HG03025 (cell line): ENCODE measurements around the gene TEX54.
"Not testable (repeated sequence)": the region's sequence is repeated elsewhere in the genome, so short reads cannot be mapped to it uniquely, and the experiment has no call there.

Experiments
- ATAC-seq: cut with Tn5 transposase; IDR thresholded peaks from one replicate; pipeline ENCODE4 v1.9.1; 2021; ENCODE audit warnings: mild to moderate bottlenecking, moderate library complexity; ENCODE audit not compliant: unreplicated experiment, low FRiP score

TEX54 gene

GRCh38 chr11:62855571-62856332 is 23.1 kb upstream of the TEX54 start:
- ATAC-seq = peak; percentile 89

- no peak for ATAC-seq
Observed at GRCh38 chr11:62854825-62855570, 22.4 kb upstream of the TEX54 start.

GRCh38 chr11:62854013-62854824 is 21.6 kb upstream of the TEX54 start:
- ATAC-seq = no peak

GRCh38 chr11:62853279-62853965 is 20.8 kb upstream of the TEX54 start:
- ATAC-seq = no peak

GRCh38 chr11:62852523-62853188 is 20.0 kb upstream of the TEX54 start:
- no peak for ATAC-seq

GRCh38 chr11:62851807-62852522 is 19.3 kb upstream of the TEX54 start:
- ATAC-seq = no peak

- no peak for ATAC-seq
Observed at GRCh38 chr11:62850911-62851806, 18.5 kb upstream of the TEX54 start.

- no peak for ATAC-seq
Observed at GRCh38 chr11:62847767-62848314, 15.2 kb upstream of the TEX54 start.

- no peak for ATAC-seq
Observed at GRCh38 chr11:62846177-62846576, 13.5 kb upstream of the TEX54 start.

GRCh38 chr11:62844154-62844553 is 11.5 kb upstream of the TEX54 start:
- ATAC-seq = no peak

GRCh38 chr11:62843466-62843865 is 10.8 kb upstream of the TEX54 start:
- ATAC-seq = no peak

- not testable (repeated sequence) for ATAC-seq
Observed at GRCh38 chr11:62842891-62843290, 10.2 kb upstream of the TEX54 start.

GRCh38 chr11:62842171-62842741 is 9.6 kb upstream of the TEX54 start:
- ATAC-seq = no peak

- peak; percentile 37 for ATAC-seq
Observed at GRCh38 chr11:62841361-62842170, 8.9 kb upstream of the TEX54 start.

- ATAC-seq = peak; percentile 12
Observed at GRCh38 chr11:62840721-62841360, 8.2 kb upstream of the TEX54 start.
